GM23248 (cell line): ENCODE data around the gene NCOA5. TPM values are rescaled to one million over a fixed set of nuclear protein-coding genes. Genes with fewer than 3 reads are reported as not detected.
A peak's percentile ranks its signal among the peaks of the same experiment; 100 is the strongest.

ENCODE experiments used
- DNase-seq: peaks from one replicate; pipeline ENCODE4 v3.0.0-alpha.2; 2015
- H2AFZ ChIP-seq: fragments of 200-600 bp; sonication (generic); 2 replicates; pipeline ENCODE4 v1.6.1; 2016; ENCODE audit warnings: antibody characterized with exemption
- H3F3A ChIP-seq: fragments of 200-600 bp; sonication (generic); 2 replicates; pipeline ENCODE4 v1.6.1; 2016; ENCODE audit warnings: mild to moderate bottlenecking, antibody characterized with exemption, mixed run types; ENCODE audit not compliant: insufficient read depth
- H3K27ac ChIP-seq: fragments of 200-600 bp; sonication (generic); 2 replicates; pipeline ENCODE4 v1.5.1; 2016; ENCODE audit warnings: mild to moderate bottlenecking
- H3K27me3 ChIP-seq: fragments of 200-600 bp; sonication (generic); replicated peaks from 2 replicates; pipeline ENCODE4 v1.6.1; 2016; ENCODE audit warnings: mild to moderate bottlenecking; ENCODE audit not compliant: insufficient read depth
- H3K36me3 ChIP-seq: fragments of 200-600 bp; sonication (generic); 2 replicates; pipeline ENCODE4 v1.6.1; 2016; ENCODE audit warnings: low read depth, mild to moderate bottlenecking
- H3K4me1 ChIP-seq: fragments of 200-600 bp; sonication (generic); 2 replicates; pipeline ENCODE4 v1.6.1; 2016; ENCODE audit warnings: mild to moderate bottlenecking; ENCODE audit not compliant: insufficient read depth
- H3K4me2 ChIP-seq: fragments of 200-600 bp; sonication (generic); one replicate; pipeline ENCODE4 v1.6.1; 2016; ENCODE audit warnings: mild to moderate bottlenecking; ENCODE audit not compliant: unreplicated experiment
- H3K4me3 ChIP-seq: fragments of 200-600 bp; sonication (generic); 2 replicates; pipeline ENCODE4 v1.5.1; 2016; ENCODE audit warnings: mild to moderate bottlenecking
- H3K79me2 ChIP-seq: fragments of 200-600 bp; sonication (generic); 2 replicates; pipeline ENCODE4 v1.6.1; 2016; ENCODE audit warnings: mild to moderate bottlenecking; ENCODE audit not compliant: insufficient read depth
- H3K9ac ChIP-seq: fragments of 200-600 bp; sonication (generic); 2 replicates; pipeline ENCODE4 v1.6.1; 2016; ENCODE audit warnings: mild to moderate bottlenecking
- H3K9me2 ChIP-seq: fragments of 200-600 bp; sonication (generic); 2 replicates; pipeline ENCODE4 v1.6.1; 2016; ENCODE audit warnings: mixed run types, mild to moderate bottlenecking, moderate library complexity; ENCODE audit not compliant: insufficient read depth
- H3K9me3 ChIP-seq: fragments of 200-600 bp; sonication (generic); one replicate; pipeline ENCODE4 v1.6.1; 2017; ENCODE audit warnings: low read depth
- H4K20me1 ChIP-seq: fragments of 200-600 bp; sonication (generic); 2 replicates; pipeline ENCODE4 v1.6.0; 2016; ENCODE audit not compliant: insufficient read depth
- EZH2 ChIP-seq: fragments of 200-600 bp; sonication (generic); IDR thresholded peaks from 2 replicates; pipeline ENCODE4 v1.6.1; 2018; ENCODE audit warnings: antibody characterized with exemption, mild to moderate bottlenecking; ENCODE audit not compliant: insufficient read depth, poor library complexity, severe bottlenecking
- EZH2phosphoT487 ChIP-seq: fragments of 200-600 bp; sonication (generic); IDR thresholded peaks from 2 replicates; pipeline ENCODE4 v1.6.1; 2018; ENCODE audit warnings: antibody characterized with exemption, moderate library complexity, mild to moderate bottlenecking, low read depth; ENCODE audit not compliant: insufficient read depth
- WGBS, 2 experiments: methylation state at CpG; one replicate each; pipeline ENCODE4 v1.1.6; 2015 to 2017; ENCODE audit warnings: low lambda C conversion rate in 2 of 2, low coverage in 1 of 2; ENCODE audit errors: missing lambda C conversion rate in 2 of 2; 5-methylcytosine and 5-hydroxymethylcytosine counted together
- in situ Hi-C: fragments of 300-500 bp; cut with MboI; formaldehyde crosslinking; loops from 2 replicates; pipeline ENCODE4 v1.15.0; 2020
- polyA plus RNA-seq: library from polyadenylated mRNA; unstranded; fragments of >200 nt; fragmentation: Nextera tagmentation; extraction: Ambion mirVana; gene quantifications from 2 replicates; pipeline ENCODE4 v1.2.1, GENCODE V29; 2016
- total RNA-seq: library from RNA; depleted of rRNA; stranded (reverse); fragments of >200 nt; shearing (Covaris generic); gene quantifications from 2 replicates; pipeline ENCODE4 v1.2.3, GENCODE V29; 2014

NCOA5 gene
- total and polyA plus RNA-seq, 2 experiments from 2014 or later, result 15.3 to 20.4 TPM

DNA sequence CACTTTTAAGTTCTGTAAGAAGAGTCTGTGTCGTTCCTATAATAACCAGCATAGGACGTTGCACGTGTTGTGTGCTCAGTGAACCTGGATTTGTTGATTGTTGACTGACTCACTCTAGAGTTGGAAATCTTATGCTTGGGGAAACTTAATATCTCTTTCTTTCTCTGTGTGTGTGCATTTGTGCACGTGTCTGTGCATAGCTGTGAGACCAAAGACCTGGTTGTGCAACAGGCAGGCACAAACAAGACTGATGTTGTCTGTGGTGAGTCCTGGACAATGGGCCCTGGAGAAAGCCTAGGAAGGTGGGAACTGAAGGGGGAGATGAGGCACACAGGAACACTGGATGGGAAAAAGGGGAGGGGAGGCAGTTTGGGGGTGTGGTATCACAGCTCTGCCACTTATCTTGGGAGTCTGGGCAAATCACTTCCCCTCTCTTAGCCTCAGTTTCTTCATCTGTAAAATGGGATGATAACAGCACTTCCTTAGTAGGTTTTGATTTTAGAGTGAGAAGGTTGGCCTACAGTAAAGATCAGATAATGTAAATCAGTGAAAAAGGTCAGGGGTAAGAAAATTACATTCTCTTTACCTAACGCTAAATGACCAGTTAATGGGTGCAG, 36.8 kb upstream of the NCOA5 start:
- H3K4me1 ChIP-seq, result no peaks in the 10 kb centered on the region
- no peaks in the 10 kb centered on the region for H3K79me2 ChIP-seq
- DNase-seq, result no peak
- in situ Hi-C loops, result loop anchor here (25.0 kb wide), 1 partner anchor 311 kb away; no protein-coding TSS in a partner anchor
- H2AFZ ChIP-seq, result no peak overlapping the region
- 79 to 81% methylated on average over 5 of the region's 5 CpGs for WGBS, 2 experiments
- H3K27ac ChIP-seq, result no peak overlapping the region
- peaks cover 20% of the 10 kb centered on the region for H3K27me3 ChIP-seq
- H3K4me2 ChIP-seq, result no peak overlapping the region
- no peaks in the 10 kb centered on the region for H3K36me3 ChIP-seq
- H3F3A ChIP-seq, result no peaks in the 10 kb centered on the region
- H3K9me3 ChIP-seq, result no peaks in the 10 kb centered on the region
- no peaks in the 10 kb centered on the region for H3K9me2 ChIP-seq
- H3K9ac ChIP-seq, result no peak overlapping the region
- H3K4me3 ChIP-seq, result no peak overlapping the region
- no peak for TF ChIP-seq EZH2
- no peak for TF ChIP-seq EZH2phosphoT487
- H4K20me1 ChIP-seq, result no peaks in the 10 kb centered on the region

DNA sequence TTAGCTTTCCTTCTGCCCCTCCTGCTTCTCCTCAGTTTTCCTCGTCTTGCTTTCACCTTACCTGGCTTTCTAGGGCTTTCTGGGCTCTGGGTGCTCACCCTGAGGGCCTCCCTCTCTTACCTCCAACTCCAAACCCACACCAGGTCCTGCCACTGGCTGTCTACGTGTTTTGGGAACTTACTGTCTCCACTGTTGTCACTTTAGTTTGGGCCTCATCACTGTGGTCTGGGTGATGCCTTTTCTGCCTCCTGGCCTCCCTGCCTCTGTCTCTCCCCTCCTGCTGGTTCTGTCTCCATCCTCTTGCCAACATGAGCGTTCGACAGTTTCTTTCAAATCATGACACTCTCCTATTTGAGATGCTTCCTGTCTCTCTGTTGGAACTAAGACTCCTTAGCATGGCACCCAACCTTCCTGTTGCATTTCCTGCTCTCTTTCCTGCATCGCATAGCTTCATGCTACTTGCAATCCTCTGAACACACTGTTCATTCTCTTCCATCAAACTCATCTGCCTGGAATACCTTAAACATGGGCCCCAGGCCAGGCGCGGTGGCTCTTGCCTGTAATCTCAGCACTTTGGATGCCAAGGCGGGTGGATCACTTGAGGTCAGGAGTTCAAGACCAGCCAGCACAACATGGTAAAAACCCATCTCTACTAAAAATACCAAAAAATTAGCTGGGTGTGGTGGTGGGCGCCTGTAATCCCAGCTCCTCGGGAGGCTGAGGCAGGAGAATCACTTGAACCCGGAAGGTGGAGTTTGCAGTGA, 33.9 kb upstream of the NCOA5 start:
- DNase-seq, result no peak
- Histone ChIP-seq H3K9me3 (no peaks in the 10 kb centered on the region), H3K36me3 (no peaks in the 10 kb centered on the region), H3F3A (no peaks in the 10 kb centered on the region), H3K27me3 (0 out of 2 replicates have a peak, but pooled peaks cover 4% of the 10 kb centered on the region), H3K9me2 (no peaks in the 10 kb centered on the region), H3K4me2 (no peak overlapping the region), H4K20me1 (no peaks in the 10 kb centered on the region), H3K27ac (no peak overlapping the region), H3K4me1 (no peaks in the 10 kb centered on the region), H3K9ac (no peak overlapping the region), H3K4me3 (no peak overlapping the region), H2AFZ (no peak overlapping the region), H3K79me2 (no peaks in the 10 kb centered on the region)
- TF ChIP-seq EZH2 (no peak), EZH2phosphoT487 (no peak)
- in situ Hi-C loops, result no loop called here
- 85 to 87% methylated on average over 11 of the region's 11 CpGs for whole genome bisulfite sequencing, 2 experiments

DNA sequence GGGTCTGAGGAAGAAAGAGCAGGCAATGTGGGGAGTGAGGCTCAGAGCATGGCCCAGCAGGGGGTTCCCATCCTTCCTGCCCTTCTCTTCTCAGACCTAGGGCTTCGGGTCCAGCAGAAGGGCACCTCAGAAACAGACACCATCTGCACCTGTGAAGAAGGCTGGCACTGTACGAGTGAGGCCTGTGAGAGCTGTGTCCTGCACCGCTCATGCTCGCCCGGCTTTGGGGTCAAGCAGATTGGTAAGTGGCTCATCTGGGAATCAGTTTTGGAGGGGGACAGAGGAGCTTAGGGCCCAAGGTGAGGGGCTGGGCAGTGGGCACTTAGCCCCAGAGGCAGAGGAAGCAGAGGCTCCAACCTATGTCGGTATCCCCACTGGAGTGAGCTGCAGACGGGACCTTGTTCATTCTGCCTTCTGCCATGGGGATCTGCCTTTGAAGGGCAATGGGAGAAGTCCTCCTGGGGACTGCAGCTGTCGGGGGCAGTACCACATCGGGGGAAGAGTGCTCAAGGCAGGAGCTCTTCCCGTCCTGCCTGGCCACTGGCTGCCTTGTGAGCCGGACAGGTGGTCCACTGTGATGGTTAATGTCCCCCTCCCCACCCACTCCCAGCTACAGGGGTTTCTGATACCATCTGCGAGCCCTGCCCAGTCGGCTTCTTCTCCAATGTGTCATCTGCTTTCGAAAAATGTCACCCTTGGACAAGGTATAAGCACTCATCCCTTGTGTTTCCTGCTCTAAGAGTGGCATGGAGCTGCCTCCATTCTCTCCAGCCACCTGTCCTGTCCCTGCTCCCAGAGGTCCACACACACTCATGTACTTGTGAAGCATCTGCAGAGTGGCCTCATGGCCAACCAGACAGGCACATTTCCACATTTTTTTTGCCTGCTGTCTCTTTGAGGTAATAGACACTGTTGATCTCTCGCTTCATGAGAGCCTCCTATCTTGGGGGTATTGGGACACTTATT, 33.0 kb upstream of the NCOA5 start:
- Histone ChIP-seq H3K4me2 (no peak overlapping the region), H3K9me2 (no peaks in the 10 kb centered on the region)

DNA sequence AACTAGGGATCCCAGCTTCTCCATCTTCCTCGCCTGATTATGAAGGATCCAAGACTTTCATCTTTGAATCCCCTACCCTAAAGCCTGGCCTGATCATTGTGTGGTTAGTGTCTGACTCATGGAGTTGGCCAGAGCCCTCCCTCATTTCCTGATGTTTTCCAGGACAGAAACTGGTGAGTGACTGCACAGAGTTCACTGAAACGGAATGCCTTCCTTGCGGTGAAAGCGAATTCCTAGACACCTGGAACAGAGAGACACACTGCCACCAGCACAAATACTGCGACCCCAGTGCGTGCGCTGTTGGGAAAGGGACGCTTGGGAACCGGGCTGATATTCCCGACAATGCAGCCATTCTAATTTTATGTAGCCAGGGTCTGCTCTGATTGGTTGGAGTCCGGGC, 32.3 kb upstream of the NCOA5 start:
- Histone ChIP-seq H3K9me2 (no peaks in the 10 kb centered on the region), H3F3A (no peaks in the 10 kb centered on the region), H3K4me3 (no peak overlapping the region), H3K4me2 (no peak overlapping the region), H3K4me1 (peaks cover 6% of the 10 kb centered on the region; the same call in 1 of the 2 replicates), H4K20me1 (no peaks in the 10 kb centered on the region), H3K27ac (no peak overlapping the region), H3K36me3 (no peaks in the 10 kb centered on the region), H3K9ac (no peak overlapping the region), H3K9me3 (no peaks in the 10 kb centered on the region), H2AFZ (no peak overlapping the region), H3K79me2 (no peaks in the 10 kb centered on the region), H3K27me3 (no peaks in the 10 kb centered on the region)
- WGBS, 2 experiments, result 50 to 54% methylated on average over 11 of the region's 11 CpGs
- TF ChIP-seq EZH2 (no peak), EZH2phosphoT487 (no peak)
- in situ Hi-C loops, result no loop called here
- DNase-seq, result peak; percentile 43

More for the DNA sequence above, 33.0 kb upstream of the NCOA5 start:
- Histone ChIP-seq H4K20me1 (no peaks in the 10 kb centered on the region), H3K79me2 (no peaks in the 10 kb centered on the region), H2AFZ (no peak overlapping the region), H3K4me3 (no peak overlapping the region), H3K27ac (no peak overlapping the region), H3K9ac (no peak overlapping the region), H3K4me1 (0 out of 2 replicates have a peak, but pooled peaks cover under 1% of the 10 kb centered on the region), H3F3A (no peaks in the 10 kb centered on the region), H3K27me3 (0 out of 2 replicates have a peak, but pooled peaks cover 2% of the 10 kb centered on the region), H3K9me3 (no peaks in the 10 kb centered on the region), H3K36me3 (no peaks in the 10 kb centered on the region)
- TF ChIP-seq EZH2phosphoT487 (no peak), EZH2 (no peak)
- 78 to 81% methylated on average over 15 of the region's 15 CpGs for WGBS, 2 experiments
- in situ Hi-C loops, result no loop called here
- no peak for DNase-seq
